GM21576 (cell line): ENCODE data around the gene USH1C.

ENCODE experiments used
- ATAC-seq: cut with Tn5 transposase; IDR thresholded peaks from one replicate; pipeline ENCODE4 v1.9.1; 2021; ENCODE audit warnings: mild to moderate bottlenecking, moderate library complexity; ENCODE audit not compliant: unreplicated experiment

USH1C gene

GRCh38 chr11:17544181-17544622, at the start of gene USH1C:
Gene USH1C, minus strand, starts transcription at chr11:17544416. Its CDS starts 109 bp downstream, at chr11:17544307.
- ATAC-seq: no peak

GRCh38 chr11:17593466-17594245, 49.4 kb upstream of the USH1C start:
- ATAC-seq: no peak

GRCh38 chr11:17591293-17591692, 47.1 kb upstream of the USH1C start:
- ATAC-seq: no peak

GRCh38 chr11:17590463-17590862, 46.2 kb upstream of the USH1C start:
- no peak for ATAC-seq

- no peak for ATAC-seq
Measured at GRCh38 chr11:17588721-17589120, 44.5 kb upstream of the USH1C start.

- ATAC-seq: no peak
Measured at GRCh38 chr11:17588166-17588565, 44.0 kb upstream of the USH1C start.

GRCh38 chr11:17585911-17586695, 41.9 kb upstream of the USH1C start:
- ATAC-seq: no peak

GRCh38 chr11:17581732-17582053, 37.5 kb upstream of the USH1C start:
- ATAC-seq: no peak

GRCh38 chr11:17581036-17581731, 37.0 kb upstream of the USH1C start:
- no peak for ATAC-seq

GRCh38 chr11:17580271-17580670, 36.1 kb upstream of the USH1C start:
- ATAC-seq: no peak

- ATAC-seq: no peak
Measured at GRCh38 chr11:17579451-17579850, 35.2 kb upstream of the USH1C start.

GRCh38 chr11:17578958-17579357, 34.7 kb upstream of the USH1C start:
- ATAC-seq: no peak

- ATAC-seq: no peak
Measured at GRCh38 chr11:17578296-17578695, 34.1 kb upstream of the USH1C start.

- no peak for ATAC-seq
Measured at GRCh38 chr11:17575431-17576425, 31.5 kb upstream of the USH1C start.

GRCh38 chr11:17574141-17575091, 30.2 kb upstream of the USH1C start:
- ATAC-seq: no peak

- no peak for ATAC-seq
Measured at GRCh38 chr11:17573526-17573925, 29.3 kb upstream of the USH1C start.

- no peak for ATAC-seq
Measured at GRCh38 chr11:17572791-17573460, 28.7 kb upstream of the USH1C start.

- ATAC-seq: no peak
Measured at GRCh38 chr11:17572359-17572690, 28.1 kb upstream of the USH1C start.
